Osteoblast (primary cell): ENCODE data around the gene IQCC. TPM values are rescaled to one million over a fixed set of nuclear protein-coding genes. Genes with fewer than 3 reads are reported as not detected.

Experiments used
- DNase-seq: peaks from one replicate; pipeline ENCODE4 v3.0.0; 2011; ENCODE audit warnings: low spot score, mixed read lengths; ENCODE audit not compliant: insufficient read length; ENCODE audit errors: missing footprints
- H2AFZ ChIP-seq: 2 replicates; pipeline ENCODE4 v1.6.0; 2011; ENCODE audit warnings: mild to moderate bottlenecking, low read length
- H3K27ac ChIP-seq: 2 replicates; pipeline ENCODE4 v1.5.1; 2011; ENCODE audit warnings: mild to moderate bottlenecking, low read depth, low read length, moderate library complexity
- H3K27me3 ChIP-seq: 2 replicates; pipeline ENCODE4 v1.6.0; 2012; ENCODE audit warnings: mild to moderate bottlenecking, control low read depth, inconsistent platforms, low read length, moderate library complexity; ENCODE audit not compliant: insufficient read depth
- H3K36me3 ChIP-seq: 2 replicates; pipeline ENCODE4 v1.5.1; 2011; ENCODE audit warnings: mild to moderate bottlenecking, low read length, control low read depth, moderate library complexity; ENCODE audit not compliant: insufficient read depth
- H3K4me1 ChIP-seq: 2 replicates; pipeline ENCODE4 v1.5.1; 2011; ENCODE audit warnings: mild to moderate bottlenecking, low read length, control low read depth, moderate library complexity; ENCODE audit not compliant: insufficient read depth
- H3K4me2 ChIP-seq: 2 replicates; pipeline ENCODE4 v1.6.0; 2011; ENCODE audit warnings: mild to moderate bottlenecking, low read length; ENCODE audit not compliant: insufficient read depth
- H3K4me3 ChIP-seq: fragments of 200-600 bp; sonication (generic); 3 replicates; pipeline ENCODE4 v1.5.1; 2012; ENCODE audit warnings: mild to moderate bottlenecking, low read length, inconsistent platforms; ENCODE audit not compliant: insufficient read depth
- H3K79me2 ChIP-seq: 2 replicates; pipeline ENCODE4 v1.6.0; 2012; ENCODE audit warnings: mild to moderate bottlenecking, low read length, control low read depth, inconsistent platforms; ENCODE audit not compliant: insufficient read depth
- H3K9me3 ChIP-seq: 2 replicates; pipeline ENCODE4 v1.5.1; 2011; ENCODE audit warnings: low read depth, low read length, control low read depth
- H4K20me1 ChIP-seq: 2 replicates; pipeline ENCODE4 v1.6.0; 2012; ENCODE audit warnings: mild to moderate bottlenecking, low read length, control low read depth; ENCODE audit not compliant: insufficient read depth
- total RNA-seq: library from RNA; depleted of rRNA; stranded (reverse); fragments of >200 nt; gene quantifications from 2 replicates; pipeline ENCODE4 v1.2.3, GENCODE V29; 2012
- TF ChIP-seq, protein P1 (sequence below): IDR thresholded peaks from 2 replicates; pipeline ENCODE4 v1.5.1; 2011; ENCODE audit warnings: mild to moderate bottlenecking, low read depth, low read length, moderate library complexity; ENCODE audit errors: extremely low read depth

Gene IQCC
- total RNA-seq, 1 donor: 1.8 TPM

DNA sequence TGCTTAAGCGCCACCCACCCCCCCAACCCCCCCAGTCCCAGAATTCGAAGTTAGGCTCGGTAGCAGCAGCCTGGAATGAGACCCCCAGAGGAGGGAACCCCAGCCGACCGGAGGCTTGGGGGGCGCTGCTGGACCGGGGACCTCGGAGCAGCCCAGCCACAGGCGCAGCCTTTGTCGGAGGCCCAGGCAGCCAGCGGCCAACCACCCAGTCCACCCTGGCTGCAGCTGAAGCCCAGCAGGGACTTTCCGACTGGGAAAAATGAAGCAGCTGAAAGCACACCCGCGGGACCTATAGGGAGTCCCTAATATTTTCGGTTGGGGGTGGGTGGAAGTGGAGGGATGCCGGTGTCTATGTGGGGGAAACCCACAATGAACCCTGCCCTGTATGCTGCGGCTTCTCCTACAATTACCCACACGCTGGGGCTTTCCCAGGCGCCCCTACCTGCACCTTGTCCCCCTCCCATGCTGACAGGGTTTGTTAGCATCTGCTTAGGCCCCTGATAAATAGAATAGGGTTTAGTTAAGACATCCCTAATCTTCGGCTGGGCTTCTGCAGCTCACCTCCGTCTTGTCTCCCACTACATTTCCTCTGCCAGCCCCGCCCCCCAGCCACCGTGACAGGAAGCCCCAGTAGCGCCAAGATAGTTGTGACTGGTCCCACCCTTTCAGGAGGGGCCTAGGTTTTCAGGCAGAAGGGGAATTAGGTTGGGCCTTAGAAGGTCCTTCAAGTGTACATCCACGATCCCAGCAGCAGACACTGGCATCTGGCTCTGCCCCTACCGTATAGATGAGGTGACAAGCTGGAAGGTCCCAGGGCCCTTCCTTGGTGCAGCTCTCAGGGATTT lies 4.2 kb upstream of the IQCC start:
- Histone ChIP-seq H3K4me2 (peak overlapping the region; percentile 99), H3K4me1 (peaks cover 41% of the 10 kb centered on the region), H3K9me3 (no peaks in the 10 kb centered on the region), H2AFZ (peak overlapping the region; percentile 66), H3K4me3 (peak overlapping the region; percentile 86), H3K27ac (peak overlapping the region; percentile 99), H4K20me1 (peaks cover 16% of the 10 kb centered on the region), H3K79me2 (peaks cover 5% of the 10 kb centered on the region), H3K36me3 (peaks cover 33% of the 10 kb centered on the region), H3K27me3 (no peaks in the 10 kb centered on the region)
- DNase-seq: peak; percentile 84
- TF ChIP-seq, protein P1, sequence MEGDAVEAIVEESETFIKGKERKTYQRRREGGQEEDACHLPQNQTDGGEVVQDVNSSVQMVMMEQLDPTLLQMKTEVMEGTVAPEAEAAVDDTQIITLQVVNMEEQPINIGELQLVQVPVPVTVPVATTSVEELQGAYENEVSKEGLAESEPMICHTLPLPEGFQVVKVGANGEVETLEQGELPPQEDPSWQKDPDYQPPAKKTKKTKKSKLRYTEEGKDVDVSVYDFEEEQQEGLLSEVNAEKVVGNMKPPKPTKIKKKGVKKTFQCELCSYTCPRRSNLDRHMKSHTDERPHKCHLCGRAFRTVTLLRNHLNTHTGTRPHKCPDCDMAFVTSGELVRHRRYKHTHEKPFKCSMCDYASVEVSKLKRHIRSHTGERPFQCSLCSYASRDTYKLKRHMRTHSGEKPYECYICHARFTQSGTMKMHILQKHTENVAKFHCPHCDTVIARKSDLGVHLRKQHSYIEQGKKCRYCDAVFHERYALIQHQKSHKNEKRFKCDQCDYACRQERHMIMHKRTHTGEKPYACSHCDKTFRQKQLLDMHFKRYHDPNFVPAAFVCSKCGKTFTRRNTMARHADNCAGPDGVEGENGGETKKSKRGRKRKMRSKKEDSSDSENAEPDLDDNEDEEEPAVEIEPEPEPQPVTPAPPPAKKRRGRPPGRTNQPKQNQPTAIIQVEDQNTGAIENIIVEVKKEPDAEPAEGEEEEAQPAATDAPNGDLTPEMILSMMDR: no peak

DNA sequence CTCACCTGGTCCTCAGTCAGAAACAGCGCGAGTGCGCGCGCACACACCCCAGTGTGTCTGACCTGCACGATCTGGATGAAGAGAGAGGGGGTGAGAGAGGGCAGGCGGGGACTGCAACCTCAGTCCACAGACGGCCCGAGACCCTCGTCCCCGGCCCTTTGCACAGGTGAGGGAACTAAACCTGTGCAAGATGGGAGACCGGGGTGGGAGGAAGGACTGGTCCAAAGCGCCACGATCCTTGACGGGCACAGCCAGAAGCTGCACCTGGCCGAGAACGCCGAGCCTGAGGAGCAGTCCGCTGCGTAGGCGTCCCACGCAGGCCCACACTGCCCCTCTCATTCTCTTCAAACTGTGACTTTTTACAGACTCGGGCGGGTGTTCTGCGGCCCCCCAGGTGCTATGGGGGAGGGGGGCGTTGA lies 519 bp upstream of the IQCC start:
- Histone ChIP-seq H3K27me3 (no peaks in the 10 kb centered on the region), H3K4me2 (peak overlapping the region; percentile 99), H3K4me3 (peak overlapping the region; percentile 92), H4K20me1 (no peaks in the 10 kb centered on the region), H3K4me1 (peaks cover 30% of the 10 kb centered on the region), H3K36me3 (peaks cover 4% of the 10 kb centered on the region), H3K9me3 (no peaks in the 10 kb centered on the region), H2AFZ (peak overlapping the region; percentile 32), H3K79me2 (peaks cover 8% of the 10 kb centered on the region), H3K27ac (peak overlapping the region; percentile 89)
- DNase-seq: peak; percentile 71
- TF ChIP-seq, protein P1: no peak

DNA sequence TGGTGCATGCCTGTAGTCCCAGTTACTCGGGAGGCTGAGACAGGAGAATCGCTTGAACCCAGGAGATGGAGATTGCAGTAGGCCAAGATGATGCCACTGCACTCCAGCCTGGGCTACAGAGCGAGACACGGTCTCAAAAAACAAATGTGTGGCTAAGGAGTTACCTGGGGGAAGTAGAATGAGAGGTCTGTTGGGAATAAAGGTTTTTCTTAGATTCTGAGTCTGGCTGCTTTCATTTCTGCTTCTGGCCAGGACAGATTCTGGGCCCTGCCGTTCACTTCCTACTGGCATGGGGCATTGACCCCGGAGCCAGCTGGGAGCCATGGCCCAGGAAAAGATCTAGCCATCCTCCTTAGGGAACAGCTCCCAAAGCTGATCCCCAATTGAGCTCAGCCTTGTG lies 3.0 kb downstream of the IQCC start:
- Histone ChIP-seq H3K27ac (no peak overlapping the region), H2AFZ (no peak overlapping the region), H3K27me3 (no peaks in the 10 kb centered on the region), H4K20me1 (no peaks in the 10 kb centered on the region), H3K79me2 (peaks cover 8% of the 10 kb centered on the region), H3K4me2 (no peak overlapping the region), H3K9me3 (no peaks in the 10 kb centered on the region), H3K4me3 (no peak overlapping the region), H3K4me1 (peaks cover 12% of the 10 kb centered on the region), H3K36me3 (peaks cover 3% of the 10 kb centered on the region)
- DNase-seq: no peak
- TF ChIP-seq, protein P1: no peak

DNA sequence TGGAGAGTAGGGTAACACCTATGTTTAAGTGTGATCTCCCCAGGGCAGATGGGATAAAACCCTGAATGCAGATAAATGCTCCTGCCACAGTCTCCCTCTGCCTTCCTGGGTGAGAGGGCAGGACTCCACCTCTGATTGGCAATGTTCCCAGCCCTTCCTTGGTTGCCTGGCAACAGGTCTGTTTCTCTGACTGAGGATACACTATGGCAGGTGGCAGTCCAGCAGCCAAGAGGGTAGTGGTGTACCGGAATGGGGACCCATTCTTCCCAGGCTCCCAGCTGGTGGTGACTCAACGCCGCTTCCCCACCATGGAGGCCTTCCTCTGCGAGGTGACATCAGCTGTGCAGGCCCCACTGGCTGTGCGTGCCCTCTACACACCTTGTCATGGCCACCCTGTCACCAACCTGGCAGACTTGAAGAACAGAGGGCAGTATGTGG lies 3.4 kb downstream of the IQCC start, which contains the start of gene DCDC2B:
DCDC2B (plus strand) TSS at position 199 of the 438 bp plus-strand sequence; CDS start at position 204, 5 bp downstream.
- Histone ChIP-seq H3K79me2 (peaks cover 8% of the 10 kb centered on the region), H3K4me1 (peaks cover 12% of the 10 kb centered on the region), H3K9me3 (no peaks in the 10 kb centered on the region), H3K4me2 (no peak within 1 kb of the TSS), H3K27me3 (no peaks in the 10 kb centered on the region), H3K4me3 (no peak within 1 kb of the TSS), H2AFZ (no peak within 1 kb of the TSS), H3K36me3 (peaks cover under 1% of the 10 kb centered on the region), H3K27ac (no peak within 1 kb of the TSS), H4K20me1 (no peaks in the 10 kb centered on the region)
- peak; percentile 50 for DNase-seq
- TF ChIP-seq, protein P1: no peak
